COLO829 (cell line): ENCODE data around the gene RUNDC1.
A peak's percentile ranks its signal among the peaks of the same experiment; 100 is the strongest.

Experiments used
- DNase-seq: peaks from one replicate; pipeline ENCODE4 v3.0.0; 2012; ENCODE audit warnings: low spot score

RUNDC1 gene

DNA sequence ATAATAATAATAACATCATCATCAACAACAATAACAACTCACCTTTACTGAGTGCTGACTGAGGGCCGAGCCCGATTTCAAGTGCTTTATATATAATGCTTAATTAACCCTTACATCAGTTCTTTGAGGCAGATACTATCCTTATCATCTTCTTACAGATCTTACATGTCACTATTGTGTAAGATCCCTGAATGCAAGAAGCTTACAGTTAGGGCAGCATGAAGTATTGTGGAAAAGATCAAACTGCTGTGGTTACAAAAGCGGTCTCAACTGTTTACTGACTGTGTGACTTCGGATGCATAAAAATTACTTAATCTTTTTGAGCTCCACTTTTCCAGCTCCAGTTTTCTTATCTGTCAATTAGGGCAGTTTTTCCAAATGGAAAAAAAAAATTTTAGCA, 38.6 kb downstream of the RUNDC1 start:
- DNase-seq, result no peak

DNA sequence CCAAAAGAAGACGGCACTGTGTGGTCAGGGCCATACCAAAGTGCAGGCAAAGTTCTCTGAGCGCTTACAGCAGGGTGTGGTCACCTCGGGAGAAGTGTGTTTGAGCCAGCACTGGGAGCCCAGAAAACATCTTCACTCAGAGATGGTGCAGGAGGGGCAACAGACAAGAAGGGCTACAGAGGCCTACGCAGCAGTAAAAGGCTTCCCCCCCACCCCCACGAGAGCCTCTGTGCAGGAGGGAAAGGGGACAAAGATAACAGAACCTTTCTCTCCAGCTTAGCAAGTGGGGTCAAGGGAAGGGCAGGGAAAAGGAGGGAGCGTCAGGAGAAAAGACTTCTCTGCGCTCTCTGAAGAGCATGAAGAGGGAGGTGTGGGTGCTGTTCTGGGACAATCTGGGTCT, 39.1 kb downstream of the RUNDC1 start:
- DNase-seq, result peak; percentile 51

DNA sequence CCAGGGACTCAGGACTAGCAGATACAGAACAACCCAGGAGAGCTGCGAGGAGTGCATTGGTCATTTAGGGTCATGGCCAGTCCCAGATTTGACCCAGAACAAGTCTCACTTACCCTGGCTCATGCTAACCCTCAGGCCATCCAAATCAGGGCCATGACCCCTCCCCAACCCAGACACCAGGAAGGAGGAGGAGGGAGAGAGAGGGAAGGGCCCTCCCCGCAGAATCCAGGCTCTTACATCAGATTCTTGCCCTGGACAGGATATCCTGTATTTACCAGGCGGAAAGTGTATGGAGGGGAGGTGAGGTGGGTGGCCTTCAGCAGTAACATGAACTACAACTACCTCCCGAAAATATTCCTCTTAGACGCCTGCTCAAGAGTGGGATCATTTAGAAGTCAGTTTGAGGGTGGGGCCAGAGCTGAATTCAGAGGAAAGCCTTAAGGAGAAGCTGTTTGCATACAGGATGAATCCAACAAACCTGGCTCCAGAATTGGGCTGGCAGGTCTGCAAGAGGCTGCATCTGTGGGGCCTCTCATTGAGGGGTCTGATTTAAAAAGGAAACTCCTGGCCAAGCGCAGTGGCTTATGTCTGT, 39.8 kb downstream of the RUNDC1 start:
- DNase-seq, result no peak

DNA sequence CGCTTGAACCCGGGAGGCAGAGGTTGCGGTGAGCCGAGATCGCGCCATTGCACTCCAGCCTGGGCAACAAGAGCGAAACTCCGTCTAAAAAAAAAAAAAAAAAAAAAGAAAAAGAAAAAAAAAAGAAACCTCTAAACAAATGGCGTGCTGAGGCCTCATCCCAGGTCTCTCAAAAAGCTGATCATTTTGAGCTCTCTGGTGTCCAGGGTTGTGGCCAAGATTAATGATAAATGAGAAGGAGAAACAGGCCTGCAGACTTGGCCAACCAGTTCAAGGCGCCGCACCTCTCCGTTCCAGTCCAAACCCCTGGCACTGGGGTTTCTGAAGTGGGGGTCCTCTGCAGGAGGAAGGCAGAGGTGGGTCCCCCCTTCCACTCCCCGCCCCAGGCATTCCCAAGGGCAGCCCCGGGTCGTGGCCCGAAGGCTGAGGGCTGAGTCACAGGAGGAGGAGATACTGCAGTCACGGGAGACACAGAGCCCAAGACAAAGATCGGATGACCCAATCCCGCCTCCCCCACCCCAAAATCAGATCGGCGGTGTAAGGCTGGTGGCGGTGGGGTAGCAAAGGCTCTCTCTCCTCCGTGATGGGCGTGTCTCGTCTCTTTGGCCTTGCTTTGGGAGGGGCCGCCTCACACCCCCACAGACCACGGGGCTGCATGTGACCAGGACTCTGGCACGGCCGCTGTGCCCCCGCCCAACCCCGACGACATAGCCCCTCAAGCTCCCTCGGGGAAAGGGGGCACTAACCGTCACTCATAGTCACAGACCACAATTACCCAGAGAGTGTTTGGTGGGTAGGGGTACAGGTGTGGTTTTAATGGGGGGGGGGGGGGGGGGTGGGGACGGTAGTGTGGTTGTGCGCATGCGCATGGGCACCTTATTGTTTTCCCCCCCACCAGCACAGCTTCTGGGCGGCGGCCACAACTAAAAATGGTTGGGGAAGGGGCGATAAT, 40.7 kb downstream of the RUNDC1 start:
- DNase-seq, result peak; percentile 85

DNA sequence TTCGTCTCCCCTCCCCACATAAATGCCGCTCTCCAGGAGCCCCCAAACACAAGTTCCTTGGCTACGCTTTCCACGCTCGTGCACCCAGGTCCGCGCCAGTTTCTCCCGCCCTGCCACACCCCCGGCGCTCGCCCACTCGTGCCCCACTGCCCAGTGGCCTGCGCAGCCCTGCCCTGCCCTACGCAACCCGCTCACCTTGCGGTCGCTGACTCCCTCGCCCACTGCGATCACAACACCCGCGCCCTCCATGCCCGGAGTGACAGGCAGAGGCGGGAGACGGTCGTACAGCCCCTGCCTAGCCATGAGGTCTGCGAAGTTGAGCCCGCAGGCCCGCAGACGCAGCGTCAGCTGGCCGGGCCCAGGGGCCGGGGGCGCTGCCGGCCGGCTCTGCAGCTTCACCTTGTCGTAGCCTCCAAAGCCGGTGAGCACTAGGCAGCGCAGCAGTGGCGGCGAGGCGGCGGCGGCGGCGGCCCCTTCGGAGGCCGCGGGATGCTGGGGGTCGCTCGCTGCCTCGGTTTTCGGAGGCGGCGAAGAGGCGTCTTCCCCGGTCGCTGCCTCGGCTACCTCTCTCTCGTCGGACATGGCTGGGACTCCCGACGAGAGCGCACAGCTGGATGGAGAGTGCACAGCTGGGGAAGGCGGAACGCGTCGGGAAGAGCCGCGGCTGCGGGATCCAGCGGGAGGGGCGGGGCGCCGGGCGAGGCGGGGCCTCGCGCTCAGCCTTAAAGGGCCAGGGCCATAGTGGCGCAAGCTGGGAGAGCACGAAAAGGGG, 41.6 kb downstream of the RUNDC1 start, which contains the start of gene VAT1:
Gene VAT1 (minus strand): TSS at position 645 of the 772 bp plus-strand sequence. CDS start 63 bp downstream, at position 582.
- DNase-seq, result peak; percentile 75

DNA sequence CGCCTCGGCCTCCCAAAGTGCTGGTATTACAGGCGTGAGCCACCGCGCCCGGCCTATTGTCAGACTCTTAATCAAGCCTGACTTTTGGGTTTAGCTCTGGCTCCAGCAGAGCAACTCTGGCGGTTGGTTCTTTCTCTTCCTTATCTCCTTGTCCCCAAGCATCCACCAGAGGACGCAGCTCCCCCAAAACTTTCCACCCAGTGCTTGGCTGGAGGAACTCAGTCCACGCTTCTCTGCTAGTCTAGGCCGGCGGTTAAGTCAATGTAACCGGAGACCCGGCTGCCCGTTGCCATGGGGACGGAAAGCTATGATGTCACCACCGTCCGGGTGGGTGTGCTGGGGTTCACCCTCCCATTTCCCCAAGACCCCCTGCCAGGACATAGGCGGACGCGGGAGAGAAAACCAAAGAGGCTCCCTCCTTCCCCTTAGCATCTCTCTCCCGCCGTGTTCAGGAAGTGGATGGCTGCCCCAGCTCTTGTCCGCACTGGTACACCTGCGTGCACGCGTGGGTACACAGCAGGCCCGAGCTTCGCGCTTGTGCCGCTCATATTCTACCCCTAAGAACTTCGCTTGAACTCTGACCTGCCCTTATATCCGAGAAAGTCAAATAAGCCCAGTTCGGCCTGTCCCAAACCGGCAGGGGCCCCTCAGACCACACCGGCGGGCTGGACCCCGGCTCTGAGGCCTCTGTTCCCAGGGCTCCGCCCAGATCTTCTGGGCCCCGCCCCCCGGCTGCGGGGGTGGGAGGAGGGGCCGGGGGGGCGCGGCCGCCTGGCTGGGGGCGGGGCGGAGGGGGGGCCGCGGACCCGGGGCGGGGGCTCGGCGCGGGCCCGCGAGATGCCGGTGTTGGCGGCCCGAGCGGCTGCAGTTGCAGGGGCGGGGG, 44.3 kb downstream of the RUNDC1 start, which contains the start of gene RND2:
Gene RND2 (plus strand): TSS at position 825 of the 883 bp plus-strand sequence. CDS start 117 bp downstream, outside the sequence.
- peak; percentile 81 for DNase-seq

DNA sequence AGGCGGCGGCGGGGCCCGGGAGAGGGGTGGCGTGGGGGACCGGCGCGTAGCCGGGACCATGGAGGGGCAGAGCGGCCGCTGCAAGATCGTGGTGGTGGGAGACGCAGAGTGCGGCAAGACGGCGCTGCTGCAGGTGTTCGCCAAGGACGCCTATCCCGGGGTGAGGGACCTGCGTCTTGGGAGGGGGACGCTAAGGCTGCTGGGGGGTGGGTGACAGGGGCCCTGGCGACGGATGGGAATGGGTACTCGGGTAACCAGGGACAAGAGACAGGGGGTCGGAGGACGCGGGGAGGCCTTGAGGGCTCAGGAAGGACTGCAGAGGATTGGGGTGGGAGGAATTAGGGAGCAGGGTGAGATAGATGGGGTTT, 44.9 kb downstream of the RUNDC1 start:
- no peak for DNase-seq

DNA sequence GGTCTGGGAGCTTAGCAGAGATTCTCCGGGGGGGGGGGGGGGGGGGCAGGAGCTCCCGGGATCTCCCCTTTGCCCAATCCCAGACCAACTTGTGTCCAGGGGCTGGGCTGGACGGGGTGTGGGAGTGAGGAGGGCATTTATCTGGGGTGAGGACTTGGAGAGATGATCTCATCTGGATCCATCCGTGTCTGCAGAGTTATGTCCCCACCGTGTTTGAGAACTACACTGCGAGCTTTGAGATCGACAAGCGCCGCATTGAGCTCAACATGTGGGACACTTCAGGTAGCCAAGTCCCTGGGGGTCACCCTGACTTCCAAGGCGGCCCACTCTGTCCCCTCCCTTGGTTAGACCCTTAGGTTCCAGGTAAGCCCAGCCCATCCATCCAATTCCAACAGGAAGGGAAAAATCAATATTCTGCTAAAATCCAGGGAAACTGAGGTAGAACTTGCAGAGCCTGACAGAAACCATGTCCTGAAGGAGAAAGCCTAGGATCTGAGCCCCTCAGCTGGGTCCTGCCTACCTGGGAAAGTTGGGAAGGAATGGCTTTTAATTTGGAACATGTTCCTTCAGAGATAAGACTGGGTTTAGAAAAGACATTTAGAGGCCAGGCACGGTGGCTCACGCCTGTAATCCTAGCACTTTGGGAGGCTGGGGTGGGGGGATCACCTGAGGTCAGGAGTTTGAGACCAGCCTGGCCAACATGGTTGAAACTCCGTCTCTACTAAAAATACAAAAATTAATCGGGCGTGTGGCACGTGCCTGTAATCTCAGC, 45.6 kb downstream of the RUNDC1 start:
- no peak for DNase-seq

DNA sequence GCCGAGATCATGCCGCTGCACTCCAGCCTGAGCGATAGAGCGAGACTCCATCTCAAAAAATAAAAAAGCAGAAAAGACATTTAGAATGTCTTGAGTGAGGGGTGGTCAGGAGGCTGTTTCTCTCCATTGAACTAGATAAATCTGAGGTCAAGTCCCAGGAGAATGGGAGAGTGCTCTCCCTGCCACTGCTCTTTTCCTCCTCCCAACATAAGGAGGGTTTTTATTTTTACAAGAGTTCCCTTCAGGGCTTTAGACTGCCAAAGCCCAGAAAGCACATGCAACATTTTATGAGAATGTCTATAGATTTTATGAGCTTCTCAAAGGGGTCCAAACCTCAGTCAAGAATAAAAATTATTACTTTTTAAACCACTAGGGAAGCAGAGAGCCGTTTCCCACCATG, 46.2 kb downstream of the RUNDC1 start:
- DNase-seq, result no peak

DNA sequence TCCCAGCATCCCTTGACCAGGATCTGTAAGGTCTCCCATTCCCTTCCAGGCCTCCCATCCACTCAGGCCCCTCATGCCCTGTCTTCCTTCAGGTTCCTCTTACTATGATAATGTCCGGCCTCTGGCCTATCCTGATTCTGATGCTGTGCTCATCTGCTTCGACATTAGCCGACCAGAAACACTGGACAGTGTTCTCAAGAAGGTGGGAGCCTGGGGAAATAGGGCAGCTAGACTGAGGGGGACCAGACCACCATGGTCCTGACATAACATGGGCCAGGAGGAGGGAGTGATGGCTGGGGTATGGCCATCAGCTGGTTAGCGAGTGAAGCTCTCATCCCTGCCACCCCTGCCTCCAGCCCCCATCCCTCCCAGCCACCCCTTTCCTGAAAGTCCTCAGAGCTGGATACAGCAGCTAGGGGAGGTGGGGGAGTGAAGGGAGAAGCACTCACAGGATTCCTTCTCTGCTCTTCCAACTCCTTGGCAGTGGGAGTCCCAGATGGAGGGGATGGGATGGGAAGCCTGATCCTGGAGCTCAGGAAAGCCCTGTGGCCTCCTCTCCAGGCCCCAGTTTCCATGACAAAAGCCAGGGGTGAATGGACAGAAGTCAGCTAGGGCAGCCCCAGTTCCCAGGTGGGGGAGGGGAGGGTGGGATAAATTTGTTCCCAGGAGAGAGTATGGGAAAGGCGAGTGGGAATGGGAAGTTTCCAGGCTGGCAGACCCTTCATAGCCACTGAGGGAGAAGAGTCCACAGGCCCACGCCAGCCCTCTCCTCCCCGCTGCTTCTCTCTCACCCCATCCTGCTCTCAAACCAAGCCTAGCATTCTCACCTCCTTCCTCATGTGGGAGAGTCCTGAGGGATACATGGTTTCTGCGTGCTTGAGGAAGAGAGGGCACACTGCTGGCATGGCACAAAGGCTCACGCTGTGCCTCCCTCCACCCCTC, 47.0 kb downstream of the RUNDC1 start:
- no peak for DNase-seq

DNA sequence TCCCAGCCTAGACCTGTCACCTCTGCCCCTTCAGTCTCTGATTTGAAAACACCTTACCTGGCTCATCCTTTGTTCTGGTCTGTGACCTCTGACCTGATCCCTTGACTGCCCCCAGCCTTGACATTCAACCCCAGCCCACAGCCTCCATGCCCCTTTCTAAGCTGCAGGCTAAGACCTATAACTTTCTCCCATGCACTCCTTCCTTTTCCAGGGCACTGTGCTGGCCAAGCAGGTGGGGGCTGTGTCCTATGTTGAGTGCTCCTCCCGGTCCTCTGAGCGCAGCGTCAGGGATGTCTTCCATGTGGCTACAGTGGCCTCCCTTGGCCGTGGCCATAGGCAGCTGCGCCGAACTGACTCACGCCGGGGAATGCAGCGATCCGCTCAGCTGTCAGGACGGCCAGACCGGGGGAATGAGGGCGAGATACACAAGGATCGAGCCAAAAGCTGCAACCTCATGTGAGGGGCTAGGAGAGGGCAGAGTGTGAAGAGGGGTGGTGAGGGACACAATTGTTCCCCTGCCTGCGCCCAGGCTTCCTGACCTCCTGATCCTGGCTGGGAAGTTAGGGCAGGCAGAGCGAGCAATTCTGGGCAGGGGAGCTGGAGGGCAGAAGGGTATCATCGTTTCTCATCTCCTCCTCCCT, 48.0 kb downstream of the RUNDC1 start:
- no peak for DNase-seq

DNA sequence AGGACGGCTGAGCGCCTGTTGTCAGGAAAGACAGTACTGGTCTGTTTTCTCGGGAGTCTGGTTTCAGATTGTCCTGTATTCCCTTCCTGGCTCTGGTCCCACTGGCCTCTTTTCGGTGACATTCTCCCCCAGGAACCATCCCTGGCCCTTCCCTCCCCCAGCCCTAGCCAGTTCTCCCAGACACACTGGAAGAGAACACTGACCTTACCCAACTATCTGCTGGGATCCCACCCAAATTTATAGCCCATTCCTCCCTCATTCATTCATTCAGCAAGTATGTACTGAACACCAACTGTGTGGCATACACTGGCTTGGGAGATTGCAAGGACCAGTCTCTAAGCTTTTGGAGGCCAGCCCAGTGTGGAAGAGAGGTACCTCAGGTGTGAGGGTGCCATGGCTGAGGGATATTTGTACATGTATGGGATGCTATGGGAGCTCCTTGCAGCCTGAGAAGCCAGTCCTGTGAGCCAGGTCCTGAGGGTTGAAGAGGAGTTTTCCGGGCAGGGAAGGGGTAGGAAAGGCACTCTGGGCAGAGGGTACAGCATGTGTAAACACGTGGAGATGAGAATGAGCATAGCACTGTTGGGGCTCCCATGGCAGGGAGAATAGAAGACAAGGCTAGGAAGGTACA, 49.9 kb downstream of the RUNDC1 start:
- DNase-seq, result no peak

DNA sequence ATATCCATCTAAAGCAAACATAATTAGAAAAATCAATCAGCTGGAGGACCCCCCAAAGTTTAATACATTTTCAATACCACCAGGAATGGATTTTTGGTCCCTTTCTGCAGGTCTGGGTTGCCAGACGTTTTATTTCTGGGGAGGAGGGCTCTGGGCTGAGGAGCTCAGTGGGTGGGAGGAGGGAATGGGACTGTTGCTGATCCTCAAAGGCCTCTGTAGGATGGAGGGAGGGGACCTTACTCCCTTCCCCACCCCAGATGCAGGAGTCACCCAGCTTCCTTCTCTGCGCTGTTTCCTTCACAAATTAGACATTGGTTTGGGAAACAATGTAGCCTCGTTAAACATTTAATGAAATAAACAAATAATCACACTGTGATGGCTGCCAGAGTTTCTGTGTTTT, 51.3 kb downstream of the RUNDC1 start:
- DNase-seq, result no peak

DNA sequence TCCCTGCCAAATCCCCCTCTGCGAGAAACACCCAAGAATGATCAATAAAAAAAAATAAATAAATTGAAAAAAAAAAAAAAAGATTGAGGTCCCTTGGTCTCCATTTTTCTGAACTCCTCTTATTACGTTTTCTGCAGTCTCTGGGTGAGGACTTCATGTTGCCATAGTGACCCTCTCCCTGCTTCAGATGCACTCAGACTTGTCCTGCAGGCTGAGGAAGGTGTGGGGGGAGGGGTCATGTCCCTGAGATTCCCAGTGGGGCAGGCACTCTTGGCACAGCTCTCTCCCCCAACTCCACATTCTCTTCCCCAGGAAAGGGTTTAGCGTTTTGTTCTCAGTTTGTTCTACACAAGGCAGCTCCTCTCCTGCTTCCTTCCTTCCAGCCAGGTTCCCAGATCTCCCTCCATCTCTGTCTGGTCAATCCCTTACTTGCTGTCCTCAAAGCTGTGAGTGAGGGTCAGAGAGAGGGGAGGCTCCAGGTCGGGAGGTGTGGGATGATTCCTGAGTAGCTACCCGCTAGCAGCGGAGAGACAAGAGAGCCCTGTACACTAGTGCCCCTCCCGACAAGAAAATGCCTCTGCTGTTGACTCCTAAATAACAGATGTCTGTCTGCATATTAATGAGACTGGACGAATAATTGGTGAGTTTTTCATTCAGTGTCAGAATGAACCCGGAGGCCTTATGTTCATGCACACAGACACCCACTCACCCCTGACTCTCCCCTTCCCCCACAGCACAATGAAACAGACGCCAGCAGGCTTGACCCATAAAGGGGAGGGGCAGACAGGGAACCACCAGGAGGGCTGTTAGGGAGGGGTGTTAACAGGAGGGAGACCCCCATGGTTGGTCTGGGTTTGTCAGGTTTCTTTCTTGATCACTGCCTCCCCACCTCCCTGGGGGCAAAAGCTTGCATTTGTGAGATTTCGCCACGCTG, 53.9 kb downstream of the RUNDC1 start:
- no peak for DNase-seq

DNA sequence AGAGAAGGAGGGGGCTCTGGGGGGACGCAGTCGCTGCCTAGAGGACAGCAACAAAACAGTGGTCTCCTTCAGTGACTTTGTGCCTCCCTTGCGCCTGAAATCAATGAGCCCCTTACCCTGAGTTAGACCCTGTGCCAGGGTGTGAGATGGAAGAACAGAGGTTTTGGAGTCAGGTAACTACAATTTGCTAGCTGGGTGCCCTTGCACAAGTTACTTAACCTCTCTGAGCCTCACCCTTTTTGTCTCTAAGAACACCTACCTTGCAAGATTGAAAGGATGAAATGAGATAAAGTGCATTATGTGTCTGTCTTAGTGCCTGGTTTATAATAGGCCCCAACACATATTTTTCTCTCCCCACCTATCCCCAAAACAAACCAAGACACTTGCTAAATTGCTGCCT, 54.5 kb downstream of the RUNDC1 start:
- DNase-seq, result no peak

DNA sequence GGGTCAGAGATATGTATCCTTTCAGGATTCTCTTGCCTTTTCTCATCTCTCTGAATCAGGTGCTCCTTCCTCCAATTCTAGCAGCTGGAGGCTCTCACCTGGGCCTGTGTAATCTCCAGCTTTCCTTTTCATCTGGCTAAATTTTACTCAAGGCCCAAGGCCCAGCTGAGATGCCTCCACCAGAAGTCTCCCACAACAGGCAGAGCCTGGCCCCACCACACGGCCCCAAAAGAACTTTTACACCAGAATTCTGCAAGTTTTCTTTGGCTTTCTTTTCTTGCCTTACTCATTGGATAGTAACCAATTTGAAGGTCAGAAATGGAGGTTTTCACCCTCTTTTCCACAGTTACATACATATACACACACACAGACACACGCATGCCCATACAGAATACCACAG, 59.3 kb downstream of the RUNDC1 start:
- no peak for DNase-seq

DNA sequence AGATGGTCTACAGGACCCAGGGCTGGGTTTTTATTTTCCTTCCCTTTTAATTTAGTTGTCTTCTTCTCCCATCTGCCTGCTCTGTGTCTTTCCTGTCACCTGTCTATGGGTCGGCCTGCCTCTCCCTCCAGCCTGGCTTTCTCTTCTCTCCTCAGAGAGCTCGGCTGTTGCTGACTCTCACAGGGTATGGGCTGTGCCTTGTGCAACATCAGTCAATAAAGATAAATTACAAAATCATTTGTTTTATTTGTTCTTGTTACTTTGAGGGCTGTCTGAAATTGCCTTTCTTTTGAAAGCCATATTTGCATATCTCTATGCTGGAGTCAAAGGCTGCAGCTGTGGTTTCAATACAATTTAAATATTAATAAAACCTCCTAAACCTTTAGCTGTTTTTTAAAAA, 60.3 kb downstream of the RUNDC1 start:
- DNase-seq, result no peak
